Measurements from ENCODE around the gene BCAS3.

Gene BCAS3

DNA sequence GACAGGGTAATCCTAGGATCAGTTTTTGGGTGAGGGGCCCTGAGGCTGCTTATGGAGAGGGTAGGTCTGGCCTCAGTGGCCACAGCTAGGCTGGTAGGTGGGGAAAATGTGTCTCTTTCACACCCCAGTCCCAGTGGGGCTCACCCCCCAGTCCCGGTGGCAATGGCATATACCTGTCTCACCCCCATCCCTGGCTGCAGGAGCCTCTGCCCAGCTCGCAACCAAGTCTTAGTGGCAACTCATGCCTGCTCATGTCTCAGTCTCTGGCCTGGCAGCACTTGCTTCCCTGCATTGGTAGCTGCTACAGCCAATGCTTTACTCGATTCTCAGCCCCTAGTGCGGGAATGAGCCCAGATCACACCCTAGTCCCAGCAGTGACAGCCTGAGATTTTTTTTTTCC is 221.5 kb downstream of the BCAS3 start:
- DNase-seq (ENCODE audit: insufficient read length, low spot score) (no peak), FAIRE-seq (no peak)
- no peak for TF ChIP-seq TAF1 (IDR thresholded peaks at IDR 0.05; ENCODE audit: low read depth, low read length)
- no peak for TF ChIP-seq PAX5 (IDR thresholded peaks at IDR 0.05; ENCODE audit: insufficient read depth, low read length, severe bottlenecking)
- TF ChIP-seq POU2F2 (IDR thresholded peaks at IDR 0.05; ENCODE audit: low read depth, low read length), result no peak
- no peak for TF ChIP-seq SPI1 (IDR thresholded peaks at IDR 0.05; ENCODE audit: low read depth, low read length)
- no peak for TF ChIP-seq POLR2A (IDR thresholded peaks at IDR 0.05; ENCODE audit: low read depth, low read length)
- no peak for TF ChIP-seq POLR2AphosphoS5 (IDR thresholded peaks at IDR 0.05; ENCODE audit: low read depth, low read length)

DNA sequence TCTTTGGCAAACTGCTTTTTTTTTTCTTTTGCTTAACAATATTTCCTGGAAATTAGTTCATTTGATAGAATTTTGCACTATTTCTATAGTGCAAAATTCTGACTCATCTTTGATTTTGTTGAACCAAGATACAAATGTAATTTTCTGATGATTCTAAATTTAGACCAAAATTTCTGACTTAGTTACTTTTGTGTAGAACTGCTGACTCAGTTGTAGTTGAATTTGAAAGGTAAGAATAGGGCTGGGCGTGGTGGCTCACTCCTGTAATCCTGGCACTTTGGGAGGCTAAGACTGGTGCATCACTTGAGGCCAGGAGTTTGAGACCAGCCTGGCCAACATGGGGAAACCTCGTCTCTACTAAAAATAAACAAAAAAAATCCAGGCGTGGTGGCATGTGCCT is 223.0 kb downstream of the BCAS3 start:
- DNase-seq (ENCODE audit: insufficient read length, low spot score) (no peak), FAIRE-seq (no peak)
- no peak for TF ChIP-seq TAF1 (IDR thresholded peaks at IDR 0.05; ENCODE audit: low read depth, low read length)
- TF ChIP-seq POLR2AphosphoS5 (IDR thresholded peaks at IDR 0.05; ENCODE audit: low read depth, low read length), result no peak
- no peak for TF ChIP-seq PAX5 (IDR thresholded peaks at IDR 0.05; ENCODE audit: insufficient read depth, low read length, severe bottlenecking)
- TF ChIP-seq POU2F2 (IDR thresholded peaks at IDR 0.05; ENCODE audit: low read depth, low read length), result no peak
- no peak for TF ChIP-seq POLR2A (IDR thresholded peaks at IDR 0.05; ENCODE audit: low read depth, low read length)
- TF ChIP-seq SPI1 (IDR thresholded peaks at IDR 0.05; ENCODE audit: low read depth, low read length), result no peak

- DNase-seq (ENCODE audit: insufficient read length, low spot score), result no peak
- FAIRE-seq, result no peak
- no peak for TF ChIP-seq SPI1 (IDR thresholded peaks at IDR 0.05; ENCODE audit: low read depth, low read length)
- no peak for TF ChIP-seq POLR2AphosphoS5 (IDR thresholded peaks at IDR 0.05; ENCODE audit: low read depth, low read length)
- no peak for TF ChIP-seq TAF1 (IDR thresholded peaks at IDR 0.05; ENCODE audit: low read depth, low read length)
- TF ChIP-seq POU2F2 (IDR thresholded peaks at IDR 0.05; ENCODE audit: low read depth, low read length), result no peak
- no peak for TF ChIP-seq PAX5 (IDR thresholded peaks at IDR 0.05; ENCODE audit: insufficient read depth, low read length, severe bottlenecking)
- TF ChIP-seq POLR2A (IDR thresholded peaks at IDR 0.05; ENCODE audit: low read depth, low read length), result no peak
These were observed 223.6 kb downstream of the BCAS3 start for GRCh38 chr17:60901242-60901641.

- TF ChIP-seq POLR2A (IDR thresholded peaks at IDR 0.05; ENCODE audit: low read depth, low read length), result no peak
- TF ChIP-seq POU2F2 (IDR thresholded peaks at IDR 0.05; ENCODE audit: low read depth, low read length), result no peak
- TF ChIP-seq SPI1 (IDR thresholded peaks at IDR 0.05; ENCODE audit: low read depth, low read length), result no peak
- TF ChIP-seq POLR2AphosphoS5 (IDR thresholded peaks at IDR 0.05; ENCODE audit: low read depth, low read length), result no peak
- TF ChIP-seq TAF1 (IDR thresholded peaks at IDR 0.05; ENCODE audit: low read depth, low read length), result no peak
- no peak for TF ChIP-seq PAX5 (IDR thresholded peaks at IDR 0.05; ENCODE audit: insufficient read depth, low read length, severe bottlenecking)
- no peak for FAIRE-seq
- DNase-seq (ENCODE audit: insufficient read length, low spot score), result no peak
These were observed 224.2 kb downstream of the BCAS3 start for GRCh38 chr17:60901806-60902205.

DNA sequence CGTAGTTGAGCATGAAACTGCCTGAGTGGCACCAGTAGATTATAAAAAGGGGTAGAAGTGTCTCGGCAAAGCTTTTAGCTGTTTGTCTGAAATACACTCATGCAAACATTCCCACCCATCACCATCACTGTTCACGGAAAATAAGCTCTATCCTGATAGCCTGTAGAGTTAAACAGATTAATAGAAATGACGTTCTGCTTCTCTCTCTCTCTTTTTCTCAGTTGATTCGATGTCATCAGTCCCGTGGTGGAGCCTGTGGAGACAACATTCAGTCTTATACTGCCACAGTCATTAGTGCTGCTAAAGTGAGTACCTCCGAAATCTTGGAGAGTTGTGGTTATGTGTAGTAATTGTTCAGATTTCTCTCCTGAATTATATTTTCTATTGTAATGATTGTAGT is 224.7 kb downstream of the BCAS3 start:
- DNase-seq (ENCODE audit: insufficient read length, low spot score) (no peak), FAIRE-seq (no peak)
- TF ChIP-seq POU2F2 (IDR thresholded peaks at IDR 0.05; ENCODE audit: low read depth, low read length) (no peak), POLR2A (IDR thresholded peaks at IDR 0.05; ENCODE audit: low read depth, low read length) (no peak), SPI1 (IDR thresholded peaks at IDR 0.05; ENCODE audit: low read depth, low read length) (no peak), POLR2AphosphoS5 (IDR thresholded peaks at IDR 0.05; ENCODE audit: low read depth, low read length) (no peak), PAX5 (IDR thresholded peaks at IDR 0.05; ENCODE audit: insufficient read depth, low read length, severe bottlenecking) (no peak), TAF1 (IDR thresholded peaks at IDR 0.05; ENCODE audit: low read depth, low read length) (no peak)

DNA sequence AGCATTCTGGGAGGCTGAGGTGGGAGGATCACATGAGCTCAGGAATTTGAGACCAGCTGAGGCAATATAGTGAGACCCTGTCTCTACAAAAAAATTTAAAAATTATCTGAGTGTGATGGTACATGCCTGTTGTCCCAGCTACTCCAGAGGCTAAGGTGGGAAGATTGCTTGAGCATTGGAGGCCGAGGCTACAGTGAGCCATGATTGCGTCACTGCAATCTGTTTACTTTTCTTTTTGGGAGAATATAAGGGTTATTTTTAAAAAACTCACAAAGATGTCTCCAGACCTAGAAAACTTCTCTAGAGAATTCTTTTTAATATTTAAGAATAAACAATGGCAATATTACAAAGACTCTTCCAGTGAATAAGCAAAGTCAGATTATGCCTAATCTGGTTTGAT is 226.9 kb downstream of the BCAS3 start:
- no peak for DNase-seq (ENCODE audit: insufficient read length, low spot score)
- TF ChIP-seq TAF1 (IDR thresholded peaks at IDR 0.05; ENCODE audit: low read depth, low read length), result no peak
- TF ChIP-seq PAX5 (IDR thresholded peaks at IDR 0.05; ENCODE audit: insufficient read depth, low read length, severe bottlenecking), result no peak
- TF ChIP-seq POLR2A (IDR thresholded peaks at IDR 0.05; ENCODE audit: low read depth, low read length), result no peak
- no peak for TF ChIP-seq POLR2AphosphoS5 (IDR thresholded peaks at IDR 0.05; ENCODE audit: low read depth, low read length)
- TF ChIP-seq POU2F2 (IDR thresholded peaks at IDR 0.05; ENCODE audit: low read depth, low read length), result no peak
- no peak for TF ChIP-seq SPI1 (IDR thresholded peaks at IDR 0.05; ENCODE audit: low read depth, low read length)
- FAIRE-seq, result no peak

DNA sequence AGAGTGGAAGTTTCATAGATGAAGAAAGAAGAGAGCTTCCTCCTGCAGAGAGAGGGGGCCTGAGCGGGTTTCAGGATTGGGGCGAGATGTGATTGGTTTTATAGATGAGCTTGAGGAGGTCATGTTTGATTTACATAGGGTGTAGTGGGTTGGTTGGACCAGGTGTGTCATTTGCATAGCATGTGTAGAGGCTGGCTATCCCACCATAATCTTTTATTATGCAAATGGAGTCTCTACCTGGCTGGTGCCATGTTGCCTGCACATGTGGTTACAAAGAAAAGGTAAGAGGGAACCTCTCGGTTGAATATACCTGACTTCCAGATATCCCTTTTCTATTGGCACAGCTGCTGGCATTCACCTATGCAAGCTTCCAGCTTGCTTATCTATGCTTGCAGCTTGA is 228.1 kb downstream of the BCAS3 start:
- no peak for TF ChIP-seq SPI1 (IDR thresholded peaks at IDR 0.05; ENCODE audit: low read depth, low read length)
- no peak for TF ChIP-seq TAF1 (IDR thresholded peaks at IDR 0.05; ENCODE audit: low read depth, low read length)
- TF ChIP-seq POLR2A (IDR thresholded peaks at IDR 0.05; ENCODE audit: low read depth, low read length), result no peak
- TF ChIP-seq PAX5 (IDR thresholded peaks at IDR 0.05; ENCODE audit: insufficient read depth, low read length, severe bottlenecking), result no peak
- TF ChIP-seq POLR2AphosphoS5 (IDR thresholded peaks at IDR 0.05; ENCODE audit: low read depth, low read length), result no peak
- TF ChIP-seq POU2F2 (IDR thresholded peaks at IDR 0.05; ENCODE audit: low read depth, low read length), result no peak
- no peak for DNase-seq (ENCODE audit: insufficient read length, low spot score)
- FAIRE-seq, result no peak

DNA sequence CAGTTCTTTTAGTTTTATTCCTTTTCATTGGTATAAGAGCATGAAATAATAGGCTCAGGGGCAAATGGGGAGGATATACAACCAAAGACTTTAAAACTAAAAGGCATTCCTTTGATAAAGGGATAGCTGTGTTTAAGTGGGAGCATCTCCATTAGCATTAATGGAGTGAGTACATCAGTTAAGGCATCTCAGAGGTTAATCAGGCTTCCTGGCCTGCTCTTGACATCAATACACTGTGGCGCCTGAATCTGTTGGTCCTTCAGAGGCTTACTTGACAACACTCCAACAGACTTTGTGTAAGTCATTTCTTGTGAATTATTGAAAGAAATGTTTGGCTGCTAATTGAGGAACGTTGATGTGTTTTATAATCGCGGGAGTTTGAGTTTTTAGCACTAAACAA is 230.7 kb downstream of the BCAS3 start:
- DNase-seq (ENCODE audit: insufficient read length, low spot score), result no peak
- no peak for FAIRE-seq
- TF ChIP-seq POLR2AphosphoS5 (IDR thresholded peaks at IDR 0.05; ENCODE audit: low read depth, low read length), result no peak

DNA sequence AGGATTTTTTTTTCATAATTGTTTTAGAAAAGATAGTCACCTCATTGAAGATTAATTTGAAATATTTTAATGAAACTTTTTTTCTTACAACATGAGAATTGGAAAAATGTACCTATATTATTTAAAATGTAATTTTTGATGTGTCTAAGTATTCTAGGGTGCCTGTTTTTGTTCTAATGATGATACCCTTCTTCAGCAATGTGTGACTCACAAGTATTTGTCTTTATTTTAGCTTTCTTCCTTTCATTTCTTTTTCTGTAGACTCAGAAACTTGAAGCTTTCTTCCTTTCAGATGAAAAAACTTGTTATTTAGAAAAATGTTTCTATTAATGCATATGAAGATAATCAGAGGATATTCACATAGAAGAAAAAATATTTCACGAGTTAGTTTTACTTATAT is 231.8 kb downstream of the BCAS3 start:
- DNase-seq (ENCODE audit: insufficient read length, low spot score), result no peak
- TF ChIP-seq TAF1 (IDR thresholded peaks at IDR 0.05; ENCODE audit: low read depth, low read length), result no peak
- no peak for TF ChIP-seq SPI1 (IDR thresholded peaks at IDR 0.05; ENCODE audit: low read depth, low read length)
- TF ChIP-seq PAX5 (IDR thresholded peaks at IDR 0.05; ENCODE audit: insufficient read depth, low read length, severe bottlenecking), result no peak
- no peak for FAIRE-seq

DNA sequence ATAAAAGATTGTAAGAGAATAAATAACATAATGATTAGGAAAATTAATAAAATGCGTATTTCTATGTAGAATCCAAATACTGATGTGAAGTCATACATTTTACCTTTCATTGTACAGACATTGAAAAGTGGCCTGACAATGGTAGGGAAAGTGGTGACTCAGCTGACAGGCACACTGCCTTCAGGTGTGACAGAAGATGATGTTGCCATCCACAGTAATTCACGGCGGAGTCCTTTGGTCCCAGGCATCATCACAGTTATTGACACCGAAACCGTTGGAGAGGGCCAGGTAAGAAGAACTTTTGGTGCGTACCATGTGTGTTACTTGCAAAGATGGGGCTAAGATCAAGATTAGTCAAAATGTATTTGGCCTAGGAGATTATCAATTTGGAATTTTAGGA is 232.8 kb downstream of the BCAS3 start:
- no peak for DNase-seq (ENCODE audit: insufficient read length, low spot score)
- no peak for TF ChIP-seq TAF1 (IDR thresholded peaks at IDR 0.05; ENCODE audit: low read depth, low read length)
- no peak for TF ChIP-seq POU2F2 (IDR thresholded peaks at IDR 0.05; ENCODE audit: low read depth, low read length)
- TF ChIP-seq POLR2A (IDR thresholded peaks at IDR 0.05; ENCODE audit: low read depth, low read length), result no peak
- no peak for TF ChIP-seq POLR2AphosphoS5 (IDR thresholded peaks at IDR 0.05; ENCODE audit: low read depth, low read length)
- no peak for TF ChIP-seq SPI1 (IDR thresholded peaks at IDR 0.05; ENCODE audit: low read depth, low read length)
- no peak for TF ChIP-seq PAX5 (IDR thresholded peaks at IDR 0.05; ENCODE audit: insufficient read depth, low read length, severe bottlenecking)
- FAIRE-seq, result no peak
